HG02623 (cell line): Measurements from ENCODE around the gene ULBP2.
"Not testable (repeated sequence)": the region's sequence is repeated elsewhere in the genome, so short reads cannot be mapped to it uniquely, and the experiment has no call there.

Source experiments
- ATAC-seq: cut with Tn5 transposase; IDR thresholded peaks from one replicate; pipeline ENCODE4 v1.9.1; 2021; ENCODE audit warnings: moderate library complexity; ENCODE audit not compliant: unreplicated experiment

The ULBP2 gene

DNA sequence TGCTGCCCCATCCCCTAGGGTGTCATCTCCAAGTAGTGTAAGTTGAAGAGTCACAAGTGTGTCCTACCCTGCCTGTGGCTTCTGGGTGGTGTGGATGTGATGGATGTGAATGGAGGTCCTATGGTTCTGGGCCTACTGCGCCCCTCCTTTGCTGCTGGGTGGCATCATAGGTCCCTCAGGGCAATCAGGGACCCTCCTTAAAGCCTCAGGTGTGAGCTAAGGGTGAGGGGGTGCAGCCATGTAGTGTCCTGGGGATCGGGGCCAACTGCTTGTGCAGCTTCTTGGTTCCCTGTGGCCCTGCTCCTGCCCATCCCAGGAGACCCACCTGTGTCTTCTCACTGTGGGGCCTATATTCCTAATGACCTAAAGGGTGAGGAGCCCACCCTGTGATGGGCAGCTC lies 24.5 kb downstream of the ULBP2 start:
- not testable (repeated sequence) for ATAC-seq

DNA sequence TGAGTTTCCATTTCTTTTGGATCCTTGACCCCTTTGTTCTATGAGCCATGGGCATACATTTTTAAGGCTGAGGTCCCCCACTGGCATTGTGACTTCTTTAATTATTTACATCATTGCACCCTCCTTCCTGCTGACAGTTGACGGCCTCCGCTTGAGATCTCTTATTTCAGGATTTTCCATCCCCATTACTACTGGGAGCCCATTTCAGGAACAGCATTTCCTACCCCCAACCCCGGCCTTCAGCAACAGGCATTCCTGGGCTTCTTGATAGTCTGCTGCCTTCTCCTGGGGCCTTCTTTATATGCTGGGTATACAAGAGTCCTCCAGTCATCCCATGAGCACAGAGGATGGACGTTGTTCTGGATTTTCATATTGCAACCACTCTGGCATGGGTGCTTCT lies 25.8 kb downstream of the ULBP2 start:
- no peak for ATAC-seq

DNA sequence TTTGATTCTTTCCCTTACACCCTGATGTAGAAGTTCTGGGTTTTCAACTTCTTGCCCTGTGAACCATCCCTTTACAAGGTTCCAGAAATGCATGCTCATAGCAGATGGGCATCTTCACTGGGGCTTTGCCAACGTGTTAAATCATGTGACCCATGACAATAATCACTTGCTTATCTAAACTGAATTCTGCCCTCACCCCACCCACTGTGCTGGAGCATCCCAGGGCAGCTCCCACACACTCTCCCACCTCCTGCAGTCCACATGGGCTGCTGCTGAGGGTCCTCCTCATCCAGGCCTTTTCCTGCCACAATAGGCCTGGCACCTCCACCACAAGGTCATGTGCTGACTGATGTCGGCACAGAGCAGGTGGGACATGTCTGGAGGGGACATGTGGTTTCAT lies 26.2 kb downstream of the ULBP2 start:
- not testable (repeated sequence) for ATAC-seq

DNA sequence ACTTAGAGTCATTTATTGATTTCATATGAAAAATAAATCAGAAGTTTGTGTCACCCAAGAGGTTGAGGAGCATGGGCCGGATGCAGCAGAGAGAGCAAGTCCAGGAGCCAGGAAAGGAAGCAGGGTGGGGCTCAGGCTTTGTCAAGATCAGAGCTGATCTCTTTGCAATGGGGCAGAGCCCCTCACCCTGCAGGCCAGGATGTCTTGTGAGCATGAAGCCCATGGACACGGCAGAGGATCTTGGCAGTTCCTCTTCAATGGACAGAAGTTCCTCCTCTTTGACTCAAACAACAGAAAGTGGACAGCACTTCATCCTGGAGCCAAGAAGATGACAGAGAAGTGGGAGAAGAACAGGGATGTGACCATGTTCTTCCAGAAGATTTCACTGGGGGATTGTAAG lies 27.1 kb downstream of the ULBP2 start:
- ATAC-seq = not testable (repeated sequence)

DNA sequence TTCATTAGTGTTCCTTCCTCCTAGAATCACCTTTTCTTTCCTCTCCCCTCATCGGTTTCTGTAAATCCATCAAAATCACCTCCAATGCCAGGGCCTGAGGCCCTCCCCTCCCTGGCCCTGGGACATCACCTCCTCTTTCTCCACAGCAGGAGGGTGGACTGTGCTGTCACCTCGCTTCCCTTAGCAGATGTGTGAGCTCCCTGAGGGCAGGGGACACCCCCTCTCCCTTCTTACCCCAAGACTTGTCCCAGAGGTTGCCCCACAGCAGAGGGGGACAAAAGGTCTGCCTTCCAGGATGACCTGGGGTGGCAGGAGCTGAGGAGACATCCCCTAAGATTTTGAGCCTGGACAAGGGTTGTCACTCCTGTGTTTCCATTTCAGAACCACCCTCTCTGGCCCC lies 27.8 kb downstream of the ULBP2 start:
- no peak for ATAC-seq

DNA sequence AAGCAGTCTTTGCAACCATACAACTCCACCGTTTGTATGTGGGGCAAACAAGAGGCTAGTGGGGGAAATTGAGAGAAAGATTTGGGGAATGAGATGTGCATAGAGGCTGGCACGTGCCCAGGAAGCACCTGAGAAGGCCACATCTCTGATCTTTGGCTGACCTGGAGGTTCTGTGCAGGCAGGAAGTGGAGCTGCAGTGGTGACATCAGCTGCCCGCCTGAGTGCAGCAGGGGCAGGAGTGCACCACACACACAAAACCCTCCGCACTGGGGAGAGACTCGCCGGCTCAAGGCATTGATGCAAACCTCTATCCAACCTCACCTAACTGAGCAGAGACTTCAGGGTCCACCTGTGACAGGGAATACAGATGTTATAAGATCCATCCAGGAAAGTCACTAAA lies 32.6 kb downstream of the ULBP2 start:
- not testable (repeated sequence) for ATAC-seq

DNA sequence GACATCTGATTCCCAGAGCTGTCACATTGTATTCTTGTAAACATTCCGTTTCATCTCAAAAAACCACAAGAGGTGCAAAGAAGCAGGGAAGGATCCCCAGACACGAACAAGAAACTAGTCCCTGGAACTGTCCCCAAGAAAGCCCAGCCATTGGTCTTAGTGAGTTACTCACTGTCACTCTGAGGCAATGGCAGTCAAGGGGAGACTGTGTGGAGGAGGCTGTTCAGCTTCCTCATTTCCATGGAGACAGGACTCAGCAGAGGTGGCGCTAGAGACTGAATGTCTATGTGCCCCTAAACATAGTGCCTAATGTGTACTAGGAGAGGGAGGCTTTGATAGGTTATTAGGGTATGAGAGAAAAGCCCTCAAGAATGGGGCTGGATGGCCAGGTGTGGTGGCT lies 33.0 kb downstream of the ULBP2 start:
- ATAC-seq = no peak

DNA sequence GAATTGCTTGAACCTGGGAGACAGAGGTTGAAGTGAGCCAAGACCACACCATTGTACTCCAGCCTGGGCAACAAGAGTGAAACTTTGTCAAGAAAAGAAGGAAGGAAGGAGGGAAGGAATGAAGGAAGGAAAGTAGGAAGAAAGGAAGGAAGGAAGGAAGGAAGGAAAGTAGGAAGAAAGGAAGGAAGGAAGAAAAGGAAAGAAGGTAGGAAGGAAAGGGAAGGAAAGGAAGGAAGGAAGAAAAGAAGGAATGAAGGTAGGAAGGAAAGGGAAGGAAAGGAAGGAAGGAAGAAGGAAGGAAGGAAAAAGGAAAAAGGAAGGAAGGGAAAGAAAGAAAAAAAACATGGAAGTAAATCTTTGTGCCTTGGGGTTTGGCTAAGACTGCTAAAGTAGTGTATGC lies 33.6 kb downstream of the ULBP2 start:
- ATAC-seq = no peak

DNA sequence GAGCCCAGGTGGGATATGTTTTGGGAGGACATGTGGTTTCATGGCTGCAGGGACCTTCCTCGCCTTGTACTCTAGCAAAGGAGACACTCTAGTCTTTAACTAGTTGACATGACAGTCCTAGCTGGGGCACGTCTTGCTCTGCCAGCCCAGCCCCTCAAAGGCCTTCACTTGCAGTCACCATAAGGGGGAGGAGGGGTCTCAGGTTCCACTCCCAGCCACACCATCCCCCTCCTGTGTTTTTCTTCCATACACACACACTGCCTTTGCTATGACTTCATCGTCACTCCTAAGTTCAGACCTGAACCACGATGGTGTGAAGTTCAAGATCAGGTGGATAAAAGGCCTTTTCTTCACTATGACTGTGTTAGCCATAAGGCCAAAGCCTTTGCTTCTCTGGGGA lies 35.4 kb downstream of the ULBP2 start:
- ATAC-seq = no peak

DNA sequence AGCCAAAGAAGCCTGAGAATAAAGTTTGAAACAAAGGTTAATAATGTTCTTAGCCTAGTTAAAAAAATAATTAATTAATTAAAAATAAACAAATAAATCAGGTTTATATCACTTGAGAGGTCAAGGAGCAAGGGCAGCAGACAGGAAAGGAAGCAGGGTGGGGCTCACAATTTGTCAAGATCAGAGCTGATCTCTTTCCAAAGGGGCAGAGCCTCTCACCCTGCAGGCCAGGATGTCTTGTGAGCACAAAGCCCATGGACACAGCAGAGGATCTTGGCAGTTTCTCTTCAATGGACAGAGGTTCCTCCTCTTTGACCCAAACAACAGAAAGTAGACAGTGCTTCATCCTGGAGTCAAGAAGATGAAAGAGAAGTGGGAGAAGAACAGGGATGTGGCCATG lies 36.8 kb downstream of the ULBP2 start:
- ATAC-seq = no peak

DNA sequence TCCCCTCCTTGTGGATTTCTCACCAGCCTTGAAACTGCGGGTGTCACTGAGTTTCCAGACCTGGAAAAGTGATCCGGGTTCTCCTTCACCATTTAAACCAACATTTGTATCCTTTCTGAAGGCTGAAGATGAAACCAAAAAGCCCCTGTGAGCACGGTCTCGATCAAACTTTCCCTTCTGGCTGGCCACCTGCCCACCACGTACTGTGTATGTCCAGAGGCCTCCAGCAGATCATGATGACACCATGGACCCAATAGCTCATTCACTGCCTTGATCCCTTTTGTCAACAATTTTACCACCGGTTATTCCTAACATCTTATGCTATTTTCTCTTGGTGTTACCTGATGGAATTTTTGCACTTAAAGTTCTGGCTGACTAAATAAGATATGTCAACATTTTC lies 37.5 kb downstream of the ULBP2 start:
- ATAC-seq = no peak

DNA sequence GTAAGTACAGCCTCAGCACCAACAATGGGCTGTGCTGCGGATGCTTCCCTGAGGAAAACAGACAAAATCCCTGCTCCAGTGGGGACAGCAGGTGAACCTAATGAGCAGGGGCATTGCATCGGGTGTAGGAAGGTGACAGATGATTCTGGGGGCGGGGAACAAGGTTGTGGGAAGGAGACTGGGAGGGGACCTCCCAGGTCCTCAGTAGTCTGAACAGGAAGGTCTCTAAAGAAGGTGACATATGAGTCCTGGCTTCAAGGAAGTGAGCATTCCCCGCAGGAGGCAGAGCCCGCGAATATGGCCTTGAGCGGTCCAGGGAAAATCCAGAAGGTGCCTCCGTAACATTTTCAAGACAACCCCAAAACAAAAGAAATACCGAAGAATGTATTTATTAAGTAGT lies 41.3 kb downstream of the ULBP2 start:
- ATAC-seq = no peak

DNA sequence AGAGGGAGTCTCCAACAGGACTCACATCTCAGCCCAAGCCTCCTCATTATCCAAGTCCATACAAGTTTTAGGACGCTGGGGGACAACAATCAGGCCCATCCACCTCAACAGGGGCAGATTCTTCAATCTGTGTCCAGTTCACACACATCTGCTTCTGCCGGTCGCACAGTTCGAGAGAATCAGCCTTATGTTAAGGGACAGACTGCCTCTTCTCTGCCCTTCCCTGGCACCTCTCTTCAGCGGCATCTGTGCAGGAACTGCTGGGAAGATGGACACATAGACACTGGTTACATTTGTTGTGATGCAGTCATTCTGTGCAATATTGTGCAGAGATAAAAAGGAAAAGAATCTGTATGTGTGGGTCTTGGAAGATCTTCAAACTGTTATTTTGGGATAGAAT lies 43.0 kb downstream of the ULBP2 start:
- ATAC-seq = no peak

DNA sequence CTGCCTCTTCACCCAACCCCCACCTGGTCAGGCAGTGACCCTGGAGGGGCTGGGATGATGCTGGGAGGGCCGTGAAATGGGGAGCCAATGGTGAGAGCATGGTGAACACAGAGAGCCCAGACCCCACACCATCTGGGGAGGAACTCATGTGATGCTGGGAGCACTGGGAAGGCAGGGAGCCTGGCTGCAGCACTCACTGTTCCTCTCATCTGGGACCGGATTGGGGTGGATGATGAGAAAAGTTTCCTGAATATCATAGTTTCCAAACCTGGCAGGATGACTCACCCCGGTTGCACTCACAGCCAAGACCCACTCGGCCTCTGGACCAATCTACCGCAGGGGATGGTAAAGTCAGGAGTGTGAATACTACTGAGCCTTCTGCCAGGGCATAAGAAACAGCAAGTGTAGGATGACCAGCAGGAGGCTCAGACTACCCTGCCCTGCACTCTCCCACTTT lies 43.7 kb downstream of the ULBP2 start:
- ATAC-seq = no peak

DNA sequence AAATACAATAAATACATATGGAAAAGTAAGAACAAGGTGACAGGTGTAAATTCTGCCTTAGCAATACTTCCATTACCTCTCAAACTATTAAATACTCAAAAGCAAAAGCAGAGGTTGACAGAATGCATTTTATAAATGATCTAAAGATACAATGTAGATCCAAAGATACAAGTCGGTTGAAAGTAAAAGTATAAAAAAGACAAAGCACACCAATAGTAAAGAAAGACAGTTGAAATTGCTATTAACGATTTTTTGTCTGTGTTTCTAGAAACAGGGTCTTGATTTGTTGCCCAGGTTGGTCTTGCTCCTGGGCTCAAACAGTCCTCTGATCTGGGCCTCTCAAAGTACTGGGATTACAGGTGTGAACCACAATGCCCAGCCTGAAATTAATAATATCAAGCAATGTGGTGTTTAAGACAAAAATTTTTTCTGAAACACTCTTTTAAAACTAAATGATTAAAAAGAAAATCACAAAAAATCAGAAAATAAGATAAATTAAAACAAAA lies 45.8 kb downstream of the ULBP2 start:
- no peak for ATAC-seq

DNA sequence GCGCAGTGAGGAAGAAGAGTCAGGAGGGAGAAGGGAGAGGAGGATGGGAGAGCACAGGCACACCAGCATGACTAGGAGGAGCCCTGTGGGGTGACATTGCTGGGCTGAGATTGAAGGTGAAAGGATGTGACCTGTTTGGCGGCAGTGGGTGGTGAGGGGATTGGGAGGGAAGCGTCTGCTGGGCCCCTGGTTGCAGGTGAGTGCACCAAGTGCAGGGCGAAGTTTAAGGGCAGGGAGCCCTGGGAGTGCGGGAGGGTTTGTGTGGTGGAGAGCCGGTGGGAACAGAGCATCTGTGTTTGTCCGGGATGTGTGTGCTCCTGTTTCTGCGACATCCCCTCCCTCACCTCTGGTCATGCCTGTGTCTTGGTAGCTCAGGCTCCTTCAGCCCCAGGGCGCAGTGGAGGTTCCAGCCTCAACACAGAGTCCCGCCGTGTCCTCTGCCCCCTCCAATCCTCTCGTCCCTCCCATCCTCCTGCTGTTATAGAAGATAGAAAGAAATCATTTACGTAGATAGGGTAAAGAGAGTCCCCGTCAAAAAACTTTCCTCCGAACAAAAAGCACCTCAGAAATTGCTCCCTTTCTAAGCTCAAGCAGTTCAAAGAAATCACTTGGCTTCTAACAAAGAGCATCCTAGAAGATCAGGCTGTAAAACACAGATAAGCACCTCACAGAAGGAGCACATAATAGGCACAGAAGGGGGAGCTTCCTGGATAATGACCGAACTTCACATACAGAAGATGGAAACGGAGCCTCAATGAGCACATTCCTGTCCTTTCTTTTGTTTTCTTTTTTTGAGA lies 46.9 kb downstream of the ULBP2 start:
- no peak for ATAC-seq

DNA sequence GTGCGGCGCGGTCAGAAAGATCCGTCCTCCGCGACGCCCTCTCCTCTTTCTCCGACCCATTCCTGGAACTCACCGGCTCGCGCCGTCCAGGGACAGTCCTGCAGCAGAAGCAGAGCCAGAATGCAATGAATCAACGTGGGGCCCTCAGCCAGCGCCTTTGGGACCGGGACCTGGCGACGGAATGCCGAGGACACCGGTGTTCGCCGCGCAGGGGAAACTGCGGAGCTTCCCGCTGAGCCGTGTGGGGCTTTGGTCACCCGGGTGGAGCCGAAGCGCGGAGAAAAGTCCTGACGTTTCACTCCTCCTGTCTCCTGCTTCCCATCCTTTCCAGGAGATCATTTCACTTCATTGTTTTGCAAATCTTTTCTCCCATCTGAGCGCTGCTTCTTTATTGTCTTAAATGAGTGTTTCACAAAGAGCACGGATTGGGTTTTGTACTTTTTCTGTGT lies 48.4 kb downstream of the ULBP2 start:
- no peak for ATAC-seq

DNA sequence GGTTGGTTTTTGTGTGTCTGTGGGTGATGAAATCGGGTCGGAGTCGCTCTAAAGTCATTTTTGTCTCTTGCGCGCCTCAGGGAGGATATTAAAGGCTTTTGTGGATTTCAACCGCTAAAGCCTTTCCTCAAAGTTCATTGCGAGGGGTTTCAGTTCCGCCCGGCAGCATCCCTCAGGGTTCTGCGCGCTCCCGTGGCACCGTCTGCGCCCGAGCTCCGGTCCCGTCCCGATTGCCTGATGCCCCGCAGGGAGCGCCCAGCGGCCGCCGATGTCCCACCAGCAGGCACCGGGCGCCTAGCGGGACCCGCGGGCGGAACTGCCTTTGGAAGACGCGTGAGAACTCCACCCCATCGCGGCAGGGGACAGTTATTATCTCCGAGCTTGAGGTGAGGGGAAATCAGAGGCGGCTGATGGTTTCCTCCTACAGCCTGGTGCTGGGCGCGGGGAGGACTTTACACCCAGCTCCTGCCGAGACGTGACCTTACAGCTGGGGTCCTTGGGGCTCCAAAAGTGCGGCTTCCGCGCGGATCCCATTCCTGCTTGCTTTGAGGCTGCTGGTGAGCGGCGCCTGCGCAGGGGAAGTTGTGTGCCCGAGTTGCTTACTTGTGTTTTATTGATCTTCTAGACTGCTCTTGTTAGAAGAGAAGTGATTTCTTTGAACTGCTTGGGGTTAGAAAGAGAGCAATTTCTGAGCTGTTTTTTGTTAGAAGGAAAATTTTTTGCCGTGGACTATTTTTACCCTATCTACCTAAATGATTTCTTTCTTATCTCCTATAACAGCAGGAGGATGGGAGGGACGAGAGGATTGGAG lies 49.1 kb downstream of the ULBP2 start:
- ATAC-seq = no peak

DNA sequence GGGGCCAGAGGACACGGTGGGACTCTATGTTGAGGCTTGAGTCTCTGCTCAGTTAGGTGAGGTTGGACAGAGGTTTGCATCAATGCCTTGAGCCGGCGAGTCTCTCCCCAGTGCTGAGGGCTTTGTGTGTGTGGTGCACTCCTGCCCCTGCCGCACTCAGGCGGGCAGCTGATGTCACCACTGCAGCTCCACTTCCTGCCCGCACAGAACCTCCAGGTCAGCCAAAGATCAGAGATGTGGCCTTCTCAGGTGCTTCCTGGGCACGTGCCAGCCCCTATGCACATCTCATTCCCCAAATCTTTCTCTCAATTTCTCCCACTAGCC lies 49.6 kb downstream of the ULBP2 start:
- not testable (repeated sequence) for ATAC-seq

DNA sequence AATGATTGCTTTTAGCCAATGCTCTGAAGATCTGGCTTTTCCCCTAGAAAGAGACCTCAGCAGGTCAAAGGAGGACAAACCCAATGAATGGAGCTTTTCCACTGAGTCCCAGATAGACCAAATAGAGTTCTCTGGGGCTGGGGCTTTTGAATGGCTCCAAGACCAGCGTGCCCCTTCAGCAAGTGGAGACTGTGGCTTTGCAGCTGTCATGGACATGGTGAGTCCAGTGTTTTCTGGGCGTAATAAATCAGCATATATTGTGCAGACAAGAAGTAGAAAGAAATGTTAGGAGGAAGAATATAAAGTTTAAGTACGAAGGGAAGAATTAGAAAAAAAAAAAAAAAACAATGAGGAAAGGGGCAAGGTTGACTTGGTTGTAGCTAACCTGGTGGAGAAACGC lies 50.0 kb downstream of the ULBP2 start:
- ATAC-seq = no peak

DNA sequence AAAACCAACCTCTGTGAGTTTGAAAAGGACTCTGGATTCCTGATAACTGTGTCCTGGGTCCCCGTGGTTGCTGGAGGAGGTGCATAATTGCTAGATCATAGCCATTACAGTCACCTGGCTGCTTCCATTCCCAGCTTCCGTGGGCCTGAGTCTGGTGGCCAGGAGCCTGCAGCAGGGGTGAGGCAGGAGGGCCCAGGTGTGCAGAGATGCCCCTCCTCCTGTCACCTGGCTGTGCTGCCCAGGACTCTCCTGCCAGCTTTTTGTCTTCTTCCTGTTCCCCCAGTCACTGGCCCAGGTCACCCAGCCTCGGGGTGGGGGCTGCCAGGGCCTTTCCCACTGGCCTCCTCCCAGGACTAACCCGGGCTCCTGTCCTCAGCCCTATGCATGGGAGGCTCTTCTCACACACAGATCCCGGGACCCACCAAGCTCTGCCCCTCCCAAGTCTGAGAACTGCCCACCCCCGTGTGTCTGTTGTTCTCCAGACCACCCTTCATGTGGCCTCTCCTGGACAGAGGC lies 53.5 kb downstream of the ULBP2 start:
- ATAC-seq = no peak

DNA sequence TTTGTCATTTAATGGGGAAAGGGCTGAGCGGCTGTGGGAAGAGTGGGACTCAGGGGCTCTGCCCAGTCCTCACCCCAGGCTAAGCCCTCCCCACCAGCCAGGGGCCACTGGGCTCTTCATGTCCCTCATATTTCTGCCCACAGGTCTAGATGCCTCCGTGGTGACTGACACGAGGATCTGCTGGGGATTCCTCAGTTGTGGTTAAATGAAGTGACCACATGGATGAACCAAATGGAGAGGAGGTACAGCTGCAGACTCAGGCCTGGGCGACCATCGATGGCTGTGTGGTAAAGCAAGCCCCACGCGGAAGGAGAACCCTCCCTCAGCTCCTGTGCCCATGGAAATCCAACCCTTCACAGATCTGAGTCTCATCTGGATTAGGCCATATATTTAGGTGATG lies 54.2 kb downstream of the ULBP2 start:
- ATAC-seq = no peak
